HUES64 (cell line): ENCODE results near the gene MMD. TPM values are rescaled to one million over a fixed set of nuclear protein-coding genes. Genes with fewer than 3 reads are reported as not detected.
"Not testable (repeated sequence)": the region's sequence is repeated elsewhere in the genome, so short reads cannot be mapped to it uniquely, and the experiment has no call there.

Experiments
- H3K27ac ChIP-seq: 2 replicates; pipeline ENCODE4 v1.7.0; 2013; ENCODE audit warnings: low read depth, low read length, inconsistent platforms
- H3K27me3 ChIP-seq: 2 replicates; pipeline ENCODE4 v1.6.1; 2013; ENCODE audit warnings: mild to moderate bottlenecking, low read length; ENCODE audit not compliant: insufficient read depth
- H3K36me3 ChIP-seq: 2 replicates; pipeline ENCODE4 v1.6.1; 2013; ENCODE audit warnings: mild to moderate bottlenecking, low read length; ENCODE audit not compliant: insufficient read depth
- H3K4me1 ChIP-seq: 2 replicates; pipeline ENCODE4 v1.6.1; 2013; ENCODE audit warnings: mild to moderate bottlenecking, low read length, moderate library complexity; ENCODE audit not compliant: insufficient read depth
- H3K4me3 ChIP-seq: 2 replicates; pipeline ENCODE4 v1.5.1; 2013; ENCODE audit warnings: mild to moderate bottlenecking, low read length, moderate library complexity
- H3K9ac ChIP-seq: 2 replicates; pipeline ENCODE4 v1.6.1; 2013; ENCODE audit warnings: mild to moderate bottlenecking, low read depth, low read length
- H3K9me3 ChIP-seq: 2 replicates; pipeline ENCODE4 v1.6.1; 2013; ENCODE audit warnings: low read depth, low read length; ENCODE audit not compliant: insufficient read depth
- WGBS: fragments of 150-250, 120-280 bp; methylation state at CpG from one replicate; pipeline ENCODE4 v1.1.7; 2013; ENCODE audit warnings: missing lambda C conversion rate; 5-methylcytosine and 5-hydroxymethylcytosine counted together
- polyA plus RNA-seq, 2 experiments: library from polyadenylated mRNA; stranded (reverse); fragments of 50-300 nt; gene quantifications; one replicate each; pipeline ENCODE4 v1.2.3, GENCODE V29; 2013

Gene MMD
- 25.1 TPM for polyA plus RNA-seq (2013, experiment 1 of 2)
- 34.4 TPM for polyA plus RNA-seq (2013, experiment 2 of 2)

DNA sequence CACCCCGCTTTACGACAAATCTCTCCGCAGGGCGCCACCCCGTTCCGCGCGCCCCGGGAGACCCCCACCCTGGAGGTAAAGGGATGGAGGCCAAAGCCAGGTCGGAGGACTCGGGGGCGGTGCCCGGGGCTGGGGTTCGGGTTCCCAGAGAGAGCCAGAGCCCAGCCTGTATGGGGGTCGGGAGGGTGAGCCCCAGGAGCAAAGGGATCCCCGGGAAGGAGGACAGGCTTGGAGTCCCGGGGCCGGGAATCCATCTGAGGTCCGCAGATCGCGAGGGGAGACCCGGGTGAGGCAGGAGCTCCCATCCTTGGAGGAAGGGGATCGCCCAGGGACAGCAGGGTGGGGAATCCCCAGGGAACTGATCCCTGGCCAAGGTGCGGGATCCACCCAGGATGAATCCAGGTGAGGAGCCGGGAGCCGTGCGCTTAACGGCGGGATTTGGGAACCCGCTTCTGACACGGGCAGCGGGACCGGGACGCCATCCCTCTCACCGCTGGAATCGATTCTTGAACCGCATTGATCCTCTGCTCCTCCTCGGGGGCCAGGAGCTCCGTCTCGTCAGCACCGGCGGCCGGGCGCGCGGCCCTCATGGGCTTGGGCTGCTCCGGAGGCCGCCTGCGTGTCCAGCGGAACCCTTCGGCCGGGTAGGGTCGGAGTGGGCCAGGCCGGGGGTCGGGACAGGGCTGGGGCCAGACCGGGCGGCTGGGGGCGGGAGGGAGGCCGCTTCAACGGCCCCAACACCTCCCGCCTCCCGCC lies at the start of gene MMD:
Gene MMD (minus strand): TSS at position 657 of the 756 bp plus-strand sequence. CDS start 140 bp downstream, at position 517.
- Histone ChIP-seq H3K27me3 (no peaks in the 10 kb centered on the region), H3K9ac (peak within 1 kb of the TSS; percentile 86), H3K4me3 (peak within 1 kb of the TSS; percentile 98), H3K36me3 (peaks cover 5% of the 10 kb centered on the region), H3K27ac (peak within 1 kb of the TSS; percentile 87), H3K9me3 (no peaks in the 10 kb centered on the region), H3K4me1 (peaks cover 13% of the 10 kb centered on the region; the same call in 1 of the 2 replicates)
- WGBS = under 1% methylated on average over 62 of the region's 62 CpGs

DNA sequence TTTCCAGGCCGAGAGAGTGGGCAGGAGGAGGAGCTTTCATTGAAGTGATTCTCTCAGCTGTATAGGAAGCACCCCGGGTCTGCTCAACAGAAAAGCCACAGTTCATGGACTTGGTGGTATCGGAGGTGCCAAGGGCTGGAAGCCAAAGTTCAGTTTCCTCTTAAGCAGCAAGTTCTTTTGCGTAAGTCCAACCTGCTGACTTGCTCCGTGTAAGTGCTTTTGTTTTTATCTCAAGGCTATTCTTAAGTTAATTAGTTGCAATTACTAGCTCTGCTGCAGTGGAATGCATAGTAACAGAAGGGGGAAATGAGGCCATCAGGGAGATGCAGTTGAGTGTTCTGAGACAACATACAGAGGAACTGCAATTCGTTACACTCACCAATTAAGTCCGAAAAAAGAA lies 45.0 kb upstream of the MMD start:
- no peak overlapping the region; the same call in 1 of the 2 replicates for H3K4me3 ChIP-seq
- 0 out of 2 replicates have a peak, but pooled peaks cover 4% of the 10 kb centered on the region for H3K9me3 ChIP-seq
- H3K36me3 ChIP-seq = no peaks in the 10 kb centered on the region
- H3K27me3 ChIP-seq = no peaks in the 10 kb centered on the region
- H3K4me1 ChIP-seq = peaks cover 11% of the 10 kb centered on the region
- H3K9ac ChIP-seq = no peak overlapping the region
- WGBS = 40% methylated on average over 7 of the region's 7 CpGs
- H3K27ac ChIP-seq = peak overlapping the region; percentile 83

DNA sequence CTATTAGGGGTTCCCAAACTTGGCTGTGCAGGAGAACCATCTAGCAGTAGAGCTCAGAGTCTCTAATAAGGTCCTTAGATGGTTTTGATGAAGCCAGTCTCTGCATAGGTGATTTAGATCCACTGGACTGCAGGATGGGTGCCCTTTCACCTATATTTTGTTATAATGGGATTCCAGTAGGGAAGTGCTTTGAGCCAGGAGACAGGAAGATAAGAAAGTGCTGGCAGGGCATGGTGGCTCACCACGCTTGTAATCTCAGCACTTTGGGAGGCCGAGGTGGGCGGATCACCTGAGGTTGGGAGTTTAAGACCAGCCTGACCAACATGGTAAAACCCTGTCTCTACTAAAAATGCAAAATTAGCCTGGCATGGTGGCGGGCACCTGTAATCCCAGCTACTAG lies 44.1 kb upstream of the MMD start:
- not testable (repeated sequence) for H3K4me3 ChIP-seq, H3K9me3 ChIP-seq
- 85% methylated on average over 4 of the region's 4 CpGs for WGBS

DNA sequence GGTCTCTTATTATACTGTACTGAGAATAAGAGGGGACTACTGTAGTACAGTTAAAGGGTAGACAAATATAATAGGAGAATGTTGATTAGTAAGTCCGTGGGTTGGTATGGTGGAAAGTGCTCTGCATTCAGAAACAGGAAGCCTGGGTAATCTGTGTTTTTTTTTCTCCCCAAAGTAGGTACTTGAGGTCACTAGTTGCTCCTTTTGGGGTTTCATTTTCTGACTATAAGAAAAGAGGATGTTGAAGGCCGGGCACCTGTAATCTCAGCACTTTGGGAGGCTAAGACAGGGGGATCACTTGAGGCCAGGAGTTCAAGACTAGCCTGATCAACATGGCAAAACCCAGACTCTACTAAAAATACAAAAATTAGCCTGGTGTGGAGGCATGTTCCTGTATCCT lies 42.0 kb upstream of the MMD start:
- Histone ChIP-seq H3K27me3 (no peaks in the 10 kb centered on the region), H3K9ac (no peak overlapping the region), H3K36me3 (no peaks in the 10 kb centered on the region), H3K4me3 (no peak overlapping the region), H3K27ac (no peak overlapping the region), H3K9me3 (0 out of 2 replicates have a peak, but pooled peaks cover 4% of the 10 kb centered on the region), H3K4me1 (peaks cover 11% of the 10 kb centered on the region)
- WGBS = 92% methylated on average over 2 of the region's 2 CpGs

More for the DNA sequence above, 44.1 kb upstream of the MMD start:
- H3K4me1 ChIP-seq = peaks cover 11% of the 10 kb centered on the region
- H3K27me3 ChIP-seq, H3K9ac ChIP-seq, H3K27ac ChIP-seq, H3K36me3 ChIP-seq: not testable (repeated sequence)

DNA sequence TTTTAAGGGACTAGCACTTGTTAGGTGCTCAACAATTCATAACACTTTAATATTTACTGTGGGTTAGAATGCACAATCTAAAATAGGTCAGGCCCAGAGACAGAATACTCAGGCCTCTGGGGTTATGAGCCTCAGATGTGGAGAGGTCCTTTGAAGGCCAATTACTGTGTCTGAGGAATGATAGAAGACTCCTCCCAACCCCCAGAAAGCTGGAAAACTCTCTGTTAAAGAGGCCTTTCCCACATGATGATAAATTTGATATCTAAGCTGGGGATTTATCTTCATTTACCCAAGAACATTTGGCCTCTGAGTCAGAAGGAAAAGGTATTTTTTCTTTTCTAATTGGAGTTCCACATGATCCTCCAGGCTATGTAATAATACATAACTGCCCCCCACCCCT lies 41.1 kb upstream of the MMD start:
- Histone ChIP-seq H3K27me3 (no peaks in the 10 kb centered on the region), H3K4me3 (no peak overlapping the region), H3K9me3 (no peaks in the 10 kb centered on the region), H3K27ac (no peak overlapping the region), H3K4me1 (peaks cover 11% of the 10 kb centered on the region), H3K36me3 (no peaks in the 10 kb centered on the region), H3K9ac (no peak overlapping the region)

GRCh38 chr17:55462234-55462633 lies 40.6 kb upstream of the MMD start:
- Histone ChIP-seq H3K27ac (no peak overlapping the region), H3K27me3 (no peaks in the 10 kb centered on the region), H3K9me3 (no peaks in the 10 kb centered on the region), H3K4me1 (peaks cover 11% of the 10 kb centered on the region), H3K4me3 (no peak overlapping the region), H3K9ac (no peak overlapping the region), H3K36me3 (no peaks in the 10 kb centered on the region)
- no CpG with 5 or more reads among the region's 1 CpG for WGBS

- peaks cover 10% of the 10 kb centered on the region for H3K4me1 ChIP-seq
- no peak overlapping the region for H3K9ac ChIP-seq
- WGBS = 81% methylated on average over 7 of the region's 7 CpGs
- H3K4me3 ChIP-seq = no peak overlapping the region
- H3K9me3 ChIP-seq = no peaks in the 10 kb centered on the region
- no peak overlapping the region for H3K27ac ChIP-seq
- no peaks in the 10 kb centered on the region for H3K27me3 ChIP-seq
- H3K36me3 ChIP-seq = no peaks in the 10 kb centered on the region
Measured at GRCh38 chr17:55458978-55459377, 37.3 kb upstream of the MMD start.

DNA sequence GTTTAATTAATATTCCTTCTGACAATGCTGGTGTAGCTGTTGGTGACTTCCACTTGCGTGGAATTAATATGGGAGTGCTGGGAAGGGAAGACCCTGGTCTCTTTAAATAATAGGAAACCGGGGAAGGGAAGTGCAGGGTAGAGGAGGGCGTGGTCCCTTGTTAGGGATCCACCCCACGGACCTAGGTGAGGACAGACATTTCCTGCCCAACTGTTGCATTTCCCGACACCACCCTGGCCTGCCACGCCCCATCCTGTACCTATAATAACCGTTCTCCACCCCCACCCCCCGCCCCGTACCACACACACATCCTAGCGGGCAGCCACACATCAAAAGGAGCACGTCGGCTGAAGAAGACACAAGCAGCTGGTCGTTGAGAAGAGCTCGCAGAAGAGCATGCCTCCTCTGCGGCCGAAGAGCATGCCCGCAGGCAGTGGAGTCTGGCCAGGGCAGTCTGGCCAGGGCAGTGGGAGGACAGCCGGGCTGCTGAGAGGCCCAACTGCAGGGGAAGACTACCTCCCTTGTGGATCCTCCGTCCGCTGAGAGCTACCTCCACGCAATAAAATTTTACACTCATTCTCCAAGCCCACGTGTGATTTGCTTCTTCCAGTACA lies 36.8 kb upstream of the MMD start:
- H3K4me3 ChIP-seq = no peak overlapping the region
- H3K27ac ChIP-seq = no peak overlapping the region
- H3K27me3 ChIP-seq = no peaks in the 10 kb centered on the region
- 88% methylated on average over 22 of the region's 22 CpGs for WGBS
- H3K9ac ChIP-seq = no peak overlapping the region
- H3K36me3 ChIP-seq = no peaks in the 10 kb centered on the region
- H3K9me3 ChIP-seq = no peaks in the 10 kb centered on the region
- peaks cover 16% of the 10 kb centered on the region for H3K4me1 ChIP-seq

DNA sequence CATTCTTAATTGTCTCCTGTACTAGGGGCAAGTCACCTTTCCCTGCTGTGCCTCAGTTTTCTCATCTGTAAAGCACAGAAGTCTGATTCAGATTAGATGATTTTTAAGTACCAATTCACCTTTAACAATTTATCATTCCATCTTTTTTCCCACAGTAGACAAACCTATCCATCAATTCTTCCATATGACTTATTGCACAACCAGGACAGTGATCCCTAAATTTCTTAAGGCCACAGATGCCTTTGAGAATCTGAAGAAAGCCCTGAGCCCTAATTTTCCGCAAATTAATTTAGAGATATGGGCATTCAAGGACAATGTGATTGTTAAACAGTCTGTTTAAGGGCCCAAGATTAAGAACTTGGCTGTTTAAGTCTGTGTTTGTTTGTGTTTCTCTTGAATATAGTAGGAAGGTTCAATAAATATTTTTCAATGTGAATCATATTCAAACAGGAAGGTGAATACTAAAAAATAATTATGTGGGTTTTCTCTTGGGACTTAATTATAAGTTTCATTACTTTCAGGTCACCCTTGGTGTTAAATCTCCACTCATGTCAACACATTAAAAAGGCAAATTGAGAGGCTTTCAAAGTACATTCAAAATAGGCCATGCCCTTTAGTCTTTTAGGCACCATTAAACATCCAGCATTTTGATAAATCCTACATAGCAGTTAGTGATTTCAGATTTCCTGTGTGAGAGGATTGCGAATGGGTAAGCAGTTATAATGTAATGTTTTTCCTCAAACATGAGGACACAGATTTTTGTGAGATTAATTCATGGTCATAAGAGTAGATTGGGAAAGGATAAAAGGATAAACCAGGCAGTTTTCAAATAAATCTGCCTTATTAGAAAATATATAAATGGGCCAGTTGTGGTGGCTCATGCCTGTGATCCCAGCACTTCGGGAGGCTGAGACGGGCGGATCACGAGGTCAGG lies 34.9 kb upstream of the MMD start:
- no peak overlapping the region for H3K9ac ChIP-seq
- H3K4me3 ChIP-seq = no peak overlapping the region
- H3K9me3 ChIP-seq = no peaks in the 10 kb centered on the region
- H3K27me3 ChIP-seq = no peaks in the 10 kb centered on the region
- peaks cover 17% of the 10 kb centered on the region for H3K4me1 ChIP-seq
- H3K36me3 ChIP-seq = no peaks in the 10 kb centered on the region
- WGBS = 92% methylated on average over 6 of the region's 6 CpGs
- no peak overlapping the region for H3K27ac ChIP-seq

GRCh38 chr17:55454906-55455474 lies 33.4 kb upstream of the MMD start:
- Histone ChIP-seq H3K4me1 (peaks cover 17% of the 10 kb centered on the region), H3K36me3 (no peaks in the 10 kb centered on the region), H3K27ac (no peak overlapping the region), H3K4me3 (no peak overlapping the region), H3K27me3 (no peaks in the 10 kb centered on the region), H3K9ac (no peak overlapping the region), H3K9me3 (no peaks in the 10 kb centered on the region)
- WGBS = 88% methylated on average over 4 of the region's 4 CpGs
